HG03342 (cell line): ENCODE results near the gene MAP3K21.
A peak's percentile ranks its signal among the peaks of the same experiment; 100 is the strongest.

ENCODE experiments used
- ATAC-seq: cut with Tn5 transposase; IDR thresholded peaks from one replicate; pipeline ENCODE4 v1.9.1; 2021; ENCODE audit warnings: mild to moderate bottlenecking, moderate library complexity; ENCODE audit not compliant: unreplicated experiment

The MAP3K21 gene

DNA sequence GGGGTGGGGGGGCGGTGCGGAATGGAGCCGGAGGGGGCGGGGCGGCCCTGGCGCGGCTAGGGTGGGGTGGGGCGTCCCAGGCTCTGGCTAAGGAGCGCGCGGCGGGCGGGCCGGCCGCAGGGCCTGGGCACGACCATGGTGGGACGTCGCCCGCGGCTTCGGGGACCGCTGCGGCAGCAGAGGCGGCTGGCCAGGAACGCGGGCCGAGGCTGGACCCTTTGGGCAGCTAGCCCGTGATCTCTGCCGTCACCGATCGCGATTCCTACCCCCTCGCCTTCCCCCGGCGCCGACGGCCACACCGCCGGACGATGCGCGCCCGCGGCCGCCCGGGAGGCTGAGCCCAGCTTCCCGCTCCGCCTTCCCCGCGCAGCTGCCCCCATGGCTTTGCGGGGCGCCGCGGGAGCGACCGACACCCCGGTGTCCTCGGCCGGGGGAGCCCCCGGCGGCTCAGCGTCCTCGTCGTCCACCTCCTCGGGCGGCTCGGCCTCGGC lies at the start of gene MAP3K21:
Gene MAP3K21 (plus strand): TSS at position 74 of the 491 bp plus-strand sequence. CDS start 305 bp downstream, at position 379.
- ATAC-seq: peak; percentile 36

DNA sequence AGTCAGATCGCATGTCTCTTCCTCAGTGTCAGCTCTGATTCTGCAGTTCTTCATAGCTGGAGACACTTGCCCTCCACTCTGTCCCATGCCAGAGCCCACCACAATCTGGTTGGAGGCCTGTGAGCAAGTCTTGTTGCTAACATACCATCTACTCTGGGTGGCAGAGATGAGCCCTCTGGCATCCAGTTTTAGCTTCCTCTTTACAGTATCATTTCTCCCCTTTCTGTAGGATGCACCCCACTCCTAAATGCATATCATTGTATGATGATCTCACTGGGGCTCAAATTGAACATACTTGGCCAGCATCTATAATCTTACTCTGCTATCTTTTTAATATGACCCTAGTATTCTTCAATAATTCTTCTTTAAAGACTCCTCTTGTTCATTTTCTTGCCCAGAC lies 48.9 kb upstream of the MAP3K21 start:
- ATAC-seq: no peak

DNA sequence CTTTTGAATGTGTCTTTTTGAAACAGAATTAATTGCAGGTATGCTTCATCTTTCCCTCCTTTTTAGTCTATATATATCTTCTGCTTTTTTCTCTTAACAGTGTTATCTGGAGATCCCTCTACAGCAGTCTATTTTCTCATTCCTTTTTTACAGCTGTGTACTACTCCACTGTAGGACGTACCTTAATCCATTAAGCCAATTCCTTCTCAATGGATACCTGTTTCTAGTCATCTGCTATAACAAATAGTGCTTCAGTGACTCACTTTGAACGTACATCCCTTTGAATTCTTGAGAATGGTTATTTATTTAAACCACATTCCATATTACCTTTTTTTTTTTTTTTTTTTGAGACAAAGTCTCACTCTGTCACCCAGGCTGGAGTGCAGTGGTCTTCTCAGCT lies 47.6 kb upstream of the MAP3K21 start:
- ATAC-seq: no peak

DNA sequence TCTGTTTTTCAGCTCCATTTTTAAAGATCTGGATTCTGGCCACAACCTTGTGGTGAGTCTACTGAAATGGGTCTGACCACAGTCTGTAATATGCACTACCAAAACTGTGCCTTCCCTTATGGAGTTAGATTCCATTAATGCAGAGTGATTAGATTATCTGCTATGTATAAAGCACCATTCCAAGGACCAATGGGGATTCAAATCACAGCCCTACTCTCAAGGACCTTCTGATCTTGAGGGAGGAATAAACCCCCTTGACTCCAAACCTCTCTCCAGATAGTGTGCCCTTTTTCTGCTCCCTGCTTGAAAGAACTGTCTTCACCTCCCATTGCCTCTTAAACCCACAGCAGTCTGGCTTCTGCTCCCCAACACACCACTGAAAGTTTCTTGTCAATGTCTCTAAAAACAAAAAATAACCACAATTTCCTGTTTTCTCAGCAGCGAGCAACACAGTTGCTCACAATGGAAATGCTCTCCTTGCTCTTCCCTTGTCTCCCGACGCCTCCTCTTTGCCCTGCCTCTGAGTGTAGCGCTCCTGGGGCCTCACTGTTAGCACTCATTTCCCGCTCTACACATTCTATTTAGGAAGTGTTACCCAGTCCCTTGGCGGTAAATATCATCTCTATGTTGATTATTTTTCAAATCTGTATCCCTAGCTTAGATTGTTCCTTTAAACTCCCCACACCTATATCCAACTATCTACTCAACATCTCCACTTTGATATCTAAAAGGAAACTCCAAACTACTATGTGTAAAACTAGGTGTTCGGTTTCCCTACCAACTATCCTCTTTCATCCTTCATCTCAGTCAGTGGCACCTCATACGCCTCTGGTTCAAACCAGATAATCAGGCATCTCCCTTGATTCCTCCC lies 45.6 kb upstream of the MAP3K21 start:
- peak; percentile 85 for ATAC-seq

DNA sequence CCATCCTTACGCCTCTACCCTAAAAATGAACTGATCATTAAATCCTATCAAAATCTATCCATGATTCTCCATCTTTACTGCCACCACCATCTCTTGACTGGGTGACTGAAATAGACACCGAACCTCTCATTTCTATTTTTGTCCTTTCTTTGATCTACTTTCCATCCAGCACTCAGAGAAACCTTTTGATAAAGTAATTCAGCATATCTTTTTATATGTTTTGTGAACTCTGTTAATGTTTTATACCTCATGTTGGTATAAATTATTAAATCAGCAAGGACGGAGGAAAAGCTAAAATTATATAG lies 45.0 kb upstream of the MAP3K21 start:
- ATAC-seq: no peak

DNA sequence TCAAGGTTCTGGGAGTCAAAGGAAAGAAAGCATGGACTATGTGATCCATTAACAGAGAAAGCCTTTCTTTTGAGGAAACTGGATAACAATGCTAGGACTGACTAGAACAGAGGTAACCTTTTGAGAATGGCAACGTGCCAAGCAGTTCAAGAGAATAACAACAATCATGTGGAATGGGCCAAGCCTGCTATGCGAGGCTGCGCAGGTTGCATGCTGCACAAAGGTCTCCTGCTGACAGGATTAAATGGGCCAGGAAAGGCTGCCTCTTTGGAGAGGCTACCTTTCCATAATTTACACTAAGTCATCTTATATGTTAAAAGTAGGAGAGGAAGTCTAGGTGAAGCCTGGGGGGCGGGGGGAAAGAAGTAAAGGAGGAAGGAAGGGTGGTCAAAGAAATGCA lies 37.8 kb upstream of the MAP3K21 start:
- no peak for ATAC-seq

DNA sequence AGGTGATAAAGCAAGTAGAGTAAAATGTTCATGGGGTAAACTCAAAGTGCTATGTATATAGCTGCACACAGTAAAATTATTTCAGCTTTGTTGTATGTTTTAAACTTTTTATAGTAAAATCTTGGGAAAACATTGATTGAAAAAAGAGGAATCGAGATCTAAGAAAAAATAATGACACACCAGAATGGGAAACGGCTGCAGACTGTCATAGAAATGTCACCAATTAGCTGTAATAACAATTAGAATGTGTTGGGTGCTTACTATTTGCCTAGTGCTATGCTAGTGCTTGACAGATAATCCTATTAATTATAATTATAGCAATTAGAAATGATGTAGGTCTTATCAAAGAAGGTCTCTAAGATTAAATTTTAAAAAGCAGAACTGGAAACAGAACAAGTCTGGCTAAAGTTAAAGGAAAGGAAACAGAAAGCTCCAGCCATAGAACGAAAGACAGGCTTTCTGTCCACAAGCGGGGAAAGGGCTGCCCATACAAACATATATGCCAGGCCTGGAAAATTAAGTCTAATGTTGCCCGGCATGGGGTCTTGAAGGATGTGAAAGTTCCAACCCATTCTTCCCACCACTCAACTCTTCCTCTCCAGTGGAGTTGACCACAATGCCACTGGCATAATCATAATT lies 37.0 kb upstream of the MAP3K21 start:
- no peak for ATAC-seq

DNA sequence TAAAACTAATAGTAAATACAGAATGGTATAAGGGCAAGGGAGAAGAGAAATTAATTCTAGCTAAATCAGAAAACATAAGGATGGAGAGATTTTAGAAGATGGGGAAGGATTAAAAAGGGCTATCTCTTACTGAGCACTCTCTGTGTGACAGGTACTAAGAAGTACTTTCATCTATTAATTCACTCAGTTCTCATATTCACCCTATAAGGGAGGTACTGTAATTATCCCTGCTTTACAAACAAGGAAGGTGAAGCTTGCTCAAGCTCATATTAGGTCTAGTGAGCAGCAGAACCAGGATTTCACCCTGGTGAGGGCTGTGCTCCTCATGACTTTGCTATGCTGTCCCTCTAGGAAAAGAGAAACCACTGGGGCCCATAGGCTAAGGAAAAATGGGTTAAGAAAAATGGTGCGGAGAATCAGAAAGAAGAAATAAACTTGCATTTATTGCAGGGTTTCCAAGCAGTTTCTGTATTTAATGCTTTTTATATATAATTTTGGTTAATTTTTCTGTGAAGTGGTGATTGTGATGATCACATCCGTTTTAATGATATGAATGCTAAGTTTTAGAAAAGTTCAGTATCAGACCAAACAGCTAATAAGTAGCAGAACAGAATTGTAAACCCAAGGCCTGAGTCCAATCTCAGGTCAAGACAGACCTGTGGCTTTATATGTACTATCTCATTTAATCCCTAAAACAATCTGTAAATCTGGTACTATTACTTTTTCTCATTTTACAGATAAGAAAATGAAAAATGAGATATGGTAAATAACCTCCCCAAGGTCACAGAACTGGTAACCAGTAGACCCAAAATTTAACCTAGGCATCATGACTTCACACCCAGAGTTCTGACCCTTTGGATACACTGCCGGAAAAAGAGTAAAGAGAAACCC lies 33.7 kb upstream of the MAP3K21 start:
- ATAC-seq: no peak

DNA sequence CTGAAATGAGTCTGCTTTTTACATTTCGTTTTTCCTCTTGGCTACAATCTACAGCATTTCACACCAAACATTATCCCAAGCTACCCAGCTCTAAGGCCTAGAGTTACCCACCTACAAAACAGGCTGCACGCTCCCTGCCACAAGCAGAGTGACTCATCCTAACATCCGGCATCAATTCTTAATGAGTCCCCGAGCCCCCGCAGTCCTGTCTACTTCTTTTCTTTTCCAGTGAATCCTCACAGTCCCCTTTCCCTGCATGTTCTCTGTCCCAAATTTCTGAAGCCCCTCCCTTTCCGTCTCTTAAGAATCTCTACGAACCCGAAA lies 32.6 kb upstream of the MAP3K21 start:
- ATAC-seq: peak; percentile 41

DNA sequence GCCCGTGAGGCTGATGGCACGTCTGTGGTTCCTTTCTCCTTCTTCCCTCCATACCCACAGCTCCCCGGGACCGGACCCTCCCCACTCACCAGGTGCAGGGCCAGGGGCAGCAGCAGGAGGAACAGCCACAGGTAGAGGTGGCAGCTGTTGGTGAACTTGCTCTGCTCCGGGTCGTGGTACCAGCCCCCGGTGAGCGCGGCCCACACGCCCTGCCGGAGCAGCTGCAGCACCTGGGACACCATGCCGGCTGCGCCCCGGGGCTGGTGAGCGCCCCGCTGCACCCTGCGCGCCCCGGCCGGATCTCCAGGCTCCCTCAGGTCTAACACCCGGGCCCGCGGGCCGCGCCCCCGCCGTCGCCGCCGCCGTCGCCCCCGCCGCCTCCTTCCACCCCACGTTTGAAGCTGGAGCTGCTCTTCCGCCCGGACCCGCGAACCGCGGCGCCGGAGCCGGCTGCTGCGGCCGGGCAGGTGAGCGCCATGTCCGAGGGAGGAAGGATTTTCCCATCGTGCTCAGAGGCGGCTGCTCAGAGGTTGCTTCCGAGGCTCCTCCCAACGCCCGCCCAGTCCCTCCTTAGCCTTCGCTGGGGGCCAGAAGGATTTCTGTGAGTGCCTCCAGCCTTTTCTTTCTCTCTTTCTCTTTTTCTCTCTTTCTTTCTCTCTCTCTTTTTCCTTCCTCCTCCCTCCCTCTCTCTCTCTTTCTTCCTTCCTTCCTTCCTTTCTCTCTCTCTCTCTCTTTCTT lies 32.1 kb upstream of the MAP3K21 start, which contains the start of gene PCNX2:
Gene PCNX2 (minus strand): TSS at position 489 of the 738 bp plus-strand sequence. CDS start 247 bp downstream, at position 242.
- ATAC-seq: peak; percentile 96

DNA sequence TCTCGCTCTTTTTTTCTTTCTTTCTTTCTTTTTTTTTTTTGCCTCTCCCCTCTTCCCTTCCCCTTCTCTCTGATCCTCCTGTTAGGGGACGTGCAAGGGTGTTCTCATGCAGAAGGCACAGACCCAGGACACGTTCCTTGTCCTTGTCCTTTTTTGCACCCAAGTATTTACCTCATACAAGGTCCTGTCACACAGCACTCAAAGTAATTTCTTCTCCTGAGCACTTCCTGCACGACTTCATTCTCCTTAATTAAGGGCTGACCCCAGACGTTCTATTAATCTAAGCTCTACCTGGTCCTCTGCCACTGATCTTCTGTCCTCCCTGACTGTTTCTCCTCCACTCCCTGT lies 31.6 kb upstream of the MAP3K21 start:
- ATAC-seq: no peak

DNA sequence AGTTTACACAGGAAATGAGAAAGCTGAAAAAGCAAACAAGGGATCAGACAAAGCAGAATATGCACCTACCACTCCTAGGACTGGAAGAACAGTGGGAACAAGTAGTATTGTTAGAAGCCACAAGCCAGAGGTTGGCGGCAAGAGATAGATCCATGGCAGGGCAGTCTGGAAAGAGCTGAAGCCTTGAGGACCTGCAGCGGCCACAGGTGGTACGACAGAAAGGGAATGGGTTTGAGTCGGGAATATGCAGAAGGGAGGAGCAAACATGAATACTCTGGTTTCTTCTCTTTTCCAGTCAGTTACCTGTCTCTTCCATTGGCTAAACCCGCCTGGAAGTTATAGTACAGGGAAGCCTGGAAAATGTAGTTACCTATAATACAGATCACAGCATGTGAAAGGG lies 28.1 kb upstream of the MAP3K21 start:
- no peak for ATAC-seq

DNA sequence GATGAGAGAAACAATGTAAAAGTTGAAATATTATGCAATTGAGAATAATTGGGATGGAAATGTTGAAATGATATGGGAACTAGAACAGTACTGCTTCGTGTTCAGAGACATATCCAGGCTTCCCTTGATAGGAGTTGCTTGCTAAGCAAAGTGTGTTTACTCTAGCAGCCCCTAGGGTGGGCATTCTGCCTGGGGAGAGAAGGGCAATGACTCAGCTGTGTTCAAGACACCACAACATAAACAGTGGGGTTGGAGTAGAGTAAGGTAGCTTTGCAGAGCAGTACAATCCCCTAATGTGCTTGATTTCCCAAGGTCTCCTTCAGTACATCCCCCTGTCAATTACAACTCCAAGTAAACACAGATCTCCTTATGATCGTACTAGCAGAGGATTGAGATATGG lies 27.2 kb upstream of the MAP3K21 start:
- no peak for ATAC-seq

DNA sequence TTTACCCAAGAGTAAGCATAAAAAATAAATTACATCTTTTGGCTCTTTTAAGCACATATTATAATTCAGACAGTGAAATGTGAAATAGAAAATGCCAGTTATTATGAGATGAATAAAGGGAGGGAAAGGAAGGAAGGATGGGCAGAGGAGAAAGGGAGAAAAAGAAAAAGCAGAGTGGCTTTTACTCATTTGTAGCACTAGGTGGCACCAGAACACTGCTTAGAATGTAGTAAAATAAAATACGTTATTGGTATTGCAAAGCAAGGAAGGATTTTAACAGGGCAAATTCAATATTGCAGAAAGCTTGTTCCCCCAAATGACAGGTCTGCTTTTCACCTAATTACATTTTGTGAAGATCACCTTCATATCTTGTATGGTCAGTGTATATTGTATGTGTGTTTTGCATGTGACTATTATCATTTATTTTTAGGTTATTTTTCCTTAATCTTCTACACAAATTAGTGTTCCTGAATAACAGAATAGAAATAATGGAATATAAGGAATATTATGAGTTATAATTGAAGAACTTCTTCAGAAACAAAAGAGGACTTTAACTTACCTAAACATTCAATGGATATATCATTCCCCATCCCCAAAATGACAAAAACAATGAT lies 22.9 kb upstream of the MAP3K21 start:
- no peak for ATAC-seq

DNA sequence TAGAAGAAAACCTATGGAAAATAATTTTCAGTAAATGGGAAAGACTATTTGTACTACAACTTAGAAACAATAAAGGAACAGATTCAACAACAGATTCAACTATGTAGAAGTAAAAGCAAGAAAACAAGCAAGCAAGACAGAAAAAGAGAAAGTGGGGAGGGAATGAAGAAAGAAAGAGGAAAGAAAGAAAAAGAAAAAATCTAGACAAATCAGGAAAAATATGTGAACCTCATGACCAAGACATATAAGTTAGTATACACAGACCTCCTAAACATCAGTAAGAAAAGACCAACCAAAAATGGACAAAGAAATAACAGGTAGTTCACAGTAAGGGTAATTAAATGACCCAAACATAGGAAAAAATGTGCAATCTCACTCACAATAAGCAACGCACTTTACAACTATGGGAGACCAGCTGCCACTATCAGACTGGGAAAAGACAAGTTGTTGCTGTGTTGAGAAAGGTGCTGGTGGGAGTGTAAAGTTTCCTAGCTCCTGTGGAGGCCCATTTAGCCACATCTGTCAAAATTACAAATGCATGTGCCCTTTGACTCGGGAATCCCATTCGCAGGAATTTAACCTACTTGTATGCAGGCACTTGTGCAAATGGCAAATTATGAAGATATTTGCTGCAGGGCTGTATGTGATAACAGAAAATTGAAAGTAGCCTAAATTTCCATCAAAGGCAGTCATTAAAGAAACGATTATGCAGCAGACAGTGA lies 13.9 kb upstream of the MAP3K21 start:
- ATAC-seq: no peak

DNA sequence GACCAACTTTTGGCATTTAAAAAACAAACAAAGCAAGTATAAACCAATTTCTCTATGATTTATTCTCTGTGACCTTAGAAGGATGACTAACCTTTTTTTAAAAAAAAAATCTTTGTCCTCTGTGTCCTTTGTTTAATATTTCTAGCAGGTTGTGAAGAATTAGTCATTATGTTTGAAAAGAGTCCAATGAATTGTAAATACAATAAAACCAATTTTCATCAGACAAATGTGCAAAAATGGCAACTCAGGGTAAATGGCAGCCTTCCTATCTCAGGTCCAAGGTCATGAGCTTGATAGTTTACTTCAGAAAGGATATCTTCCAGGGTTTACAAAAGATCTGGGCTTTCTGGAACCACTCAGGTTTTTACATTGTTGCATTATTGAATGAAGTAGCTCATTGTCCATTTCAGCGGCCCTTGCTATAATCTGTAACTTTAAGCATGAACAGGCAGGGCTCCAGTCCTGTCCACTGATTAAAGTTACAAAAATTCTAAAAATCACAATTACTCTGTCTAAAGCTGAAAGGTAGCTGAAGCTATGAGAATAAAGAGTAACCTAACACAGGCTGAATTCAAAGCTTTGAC lies 11.7 kb upstream of the MAP3K21 start:
- ATAC-seq: no peak

DNA sequence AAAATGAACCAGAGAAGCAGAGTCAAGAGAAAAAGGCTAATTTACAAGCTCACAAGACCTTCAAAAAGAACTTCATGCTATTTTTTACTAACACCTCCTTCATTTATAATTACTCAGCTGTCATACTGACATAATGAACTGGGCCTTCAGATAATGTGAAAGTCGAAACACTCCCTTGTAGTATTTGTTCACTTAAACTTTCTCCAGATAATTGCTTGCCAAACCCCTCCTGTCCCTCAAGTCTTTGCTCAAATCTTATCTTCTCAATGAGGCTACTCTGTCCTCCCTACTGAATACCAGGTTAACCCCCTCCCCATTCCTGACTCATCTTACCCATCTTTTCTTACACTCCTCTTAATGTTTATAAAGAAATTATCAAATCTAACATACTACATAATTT lies 11.1 kb upstream of the MAP3K21 start:
- ATAC-seq: no peak

DNA sequence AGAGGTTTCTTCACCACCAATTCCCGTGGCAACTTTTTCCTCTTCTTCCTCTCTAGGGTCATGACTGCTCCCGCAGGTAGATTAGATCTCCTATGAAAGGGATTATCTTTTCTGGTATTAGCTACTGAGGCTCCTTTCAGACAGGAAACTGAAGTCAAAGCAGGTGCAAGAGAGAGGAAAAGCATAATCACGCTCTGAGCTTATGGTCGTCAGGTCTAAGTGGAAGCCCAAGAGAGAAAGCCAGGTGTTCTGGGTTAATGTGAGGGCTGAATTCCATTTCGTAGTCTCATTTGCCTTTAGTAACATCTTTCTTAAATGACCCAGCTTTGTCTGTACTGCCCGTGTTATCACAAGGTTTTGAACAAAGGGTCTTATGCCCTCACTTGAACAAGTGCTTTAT lies 8.3 kb upstream of the MAP3K21 start:
- no peak for ATAC-seq

DNA sequence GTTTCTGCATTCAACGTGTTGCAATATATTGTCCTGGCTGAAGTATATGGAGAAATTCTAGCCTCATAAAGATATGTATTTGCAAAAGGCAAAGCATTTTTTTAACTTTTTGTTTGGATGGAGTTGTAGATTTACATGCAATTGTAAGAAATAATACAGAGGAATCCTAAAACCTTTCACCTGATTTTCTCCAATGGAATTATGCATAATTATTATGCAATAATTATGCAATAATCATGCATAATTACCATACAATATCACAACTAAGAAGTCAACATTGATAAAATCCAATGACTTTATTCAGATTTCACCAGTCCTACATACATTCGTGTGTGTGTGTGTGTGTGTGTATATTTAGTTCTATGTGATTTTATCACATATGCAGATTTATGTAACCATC lies 7.5 kb upstream of the MAP3K21 start:
- no peak for ATAC-seq
